Stimulated activated CD8-positive, alpha-beta memory T cell treated with anti-CD3 and anti-CD28 coated beads, Interleukin-12 subunit alpha, Interleukin-12 subunit beta, amount 100 ng/mL, for 4 hours (primary cell): ENCODE results near the gene ACLY.
"Not testable (repeated sequence)": the region's sequence is repeated elsewhere in the genome, so short reads cannot be mapped to it uniquely, and the experiment has no call there.

ENCODE experiments used
- DNase-seq: peaks from one replicate; pipeline ENCODE4 v3.0.0-alpha.2; 2020; ENCODE audit warnings: low read depth

ACLY gene

DNA sequence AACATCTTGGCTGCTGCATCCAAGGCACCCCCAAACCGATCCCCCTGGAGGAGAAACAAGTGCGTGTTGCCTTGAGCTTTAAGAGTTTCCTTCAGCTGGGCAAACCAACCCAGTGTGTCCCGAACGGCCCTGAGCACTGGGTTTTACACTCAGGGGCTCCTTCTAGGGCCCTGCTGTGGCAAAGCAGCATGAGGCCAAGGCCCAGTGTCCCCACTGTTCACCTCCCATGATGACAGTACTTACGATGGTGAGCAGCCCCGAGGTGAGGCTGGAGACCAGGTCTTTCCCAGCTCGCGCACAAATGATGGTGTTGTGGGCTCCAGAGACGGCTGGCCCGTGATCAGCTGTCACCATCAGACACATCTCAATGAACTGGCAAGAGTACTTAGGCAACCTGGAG, 47.0 kb downstream of the ACLY start:
- DNase-seq: no peak

DNA sequence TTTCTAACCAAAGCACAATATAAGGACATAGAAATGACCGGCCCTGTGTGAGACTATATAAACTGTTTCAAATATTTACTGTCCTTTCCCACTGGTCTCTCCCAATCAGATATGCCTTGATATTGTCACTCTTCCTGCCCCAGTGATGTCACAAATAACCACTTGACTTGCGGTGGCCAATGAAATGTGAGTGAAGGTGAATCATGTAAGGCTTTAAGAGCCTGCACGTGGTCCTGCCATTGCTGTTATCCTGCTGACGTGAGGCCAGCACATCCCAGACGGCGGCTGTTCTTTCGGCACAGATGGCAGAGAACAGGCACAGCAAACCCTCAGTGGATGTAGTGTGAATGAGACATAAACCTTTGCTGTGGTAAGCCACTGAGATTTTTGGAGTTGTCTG, 48.1 kb downstream of the ACLY start:
- DNase-seq: no peak

GRCh38 chr17:41870097-41870496, 48.7 kb downstream of the ACLY start:
- DNase-seq: no peak

DNA sequence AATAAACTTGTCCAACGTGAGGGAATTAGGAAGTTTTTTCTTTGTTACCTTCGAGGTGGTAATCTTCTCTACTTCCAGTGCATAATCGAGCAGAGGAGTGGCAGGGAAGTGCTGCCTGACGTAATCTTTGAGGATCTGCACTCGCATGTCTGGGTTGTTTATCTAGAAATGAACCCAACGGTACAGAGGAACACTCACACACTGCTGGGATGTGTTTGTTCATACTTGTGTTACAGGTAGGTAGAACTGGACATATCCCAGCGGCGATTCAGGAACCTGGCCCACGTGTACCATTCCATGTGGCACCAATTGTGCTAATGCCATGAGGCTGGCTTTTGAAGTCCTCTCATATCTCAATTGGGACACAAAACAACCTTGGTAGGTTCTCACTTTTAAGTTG, 49.3 kb downstream of the ACLY start:
- DNase-seq: no peak

DNA sequence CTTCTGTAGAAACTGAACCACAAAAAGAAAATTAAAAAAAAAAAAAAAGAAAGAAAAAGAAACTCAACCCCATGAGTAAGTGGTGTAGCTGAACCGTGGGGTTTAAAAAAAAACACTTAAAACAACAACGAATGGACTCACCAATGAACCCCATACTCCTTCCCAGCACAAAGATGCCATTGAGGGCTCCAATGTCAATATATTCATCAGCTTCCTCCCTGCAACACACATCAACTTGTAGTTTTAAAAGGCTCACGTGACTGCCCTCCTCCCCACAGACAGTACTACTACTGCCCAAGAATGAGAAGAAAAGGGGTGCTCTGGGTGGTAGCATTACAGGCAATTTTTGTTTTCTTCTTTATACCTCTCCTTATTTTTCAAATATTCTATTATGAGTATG, 50.2 kb downstream of the ACLY start:
- no peak for DNase-seq

- no peak for DNase-seq
These were observed 53.2 kb downstream of the ACLY start for GRCh38 chr17:41865596-41865893.

GRCh38 chr17:41864836-41865595, 53.7 kb downstream of the ACLY start, which contains the start of gene KLHL11:
TSS of gene KLHL11 (minus strand) at chr17:41865423. CDS start at chr17:41865370, 53 bp downstream.
- DNase-seq: peak; percentile 81

DNA sequence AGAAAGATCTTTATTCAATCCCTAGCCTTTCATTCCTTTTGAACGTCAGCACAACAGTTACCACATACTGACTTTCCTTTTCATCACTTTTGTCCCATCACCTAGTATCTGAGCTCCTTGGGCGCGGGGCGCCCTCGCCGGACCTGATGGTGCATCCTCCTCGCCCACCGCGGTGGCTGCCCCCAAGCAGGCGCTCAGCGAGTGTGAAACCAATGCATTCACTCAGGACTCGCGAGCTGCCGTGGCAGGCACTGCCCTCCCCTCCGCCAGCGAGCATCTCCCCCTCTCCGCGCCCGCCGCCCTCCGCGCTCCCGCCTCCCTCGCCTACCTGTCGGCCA, 54.3 kb downstream of the ACLY start:
- no peak for DNase-seq

- DNase-seq: peak; percentile 1
These were observed 55.5 kb downstream of the ACLY start for GRCh38 chr17:41863074-41863848.

- DNase-seq: no peak
These were observed 58.4 kb downstream of the ACLY start for GRCh38 chr17:41860254-41860931.

DNA sequence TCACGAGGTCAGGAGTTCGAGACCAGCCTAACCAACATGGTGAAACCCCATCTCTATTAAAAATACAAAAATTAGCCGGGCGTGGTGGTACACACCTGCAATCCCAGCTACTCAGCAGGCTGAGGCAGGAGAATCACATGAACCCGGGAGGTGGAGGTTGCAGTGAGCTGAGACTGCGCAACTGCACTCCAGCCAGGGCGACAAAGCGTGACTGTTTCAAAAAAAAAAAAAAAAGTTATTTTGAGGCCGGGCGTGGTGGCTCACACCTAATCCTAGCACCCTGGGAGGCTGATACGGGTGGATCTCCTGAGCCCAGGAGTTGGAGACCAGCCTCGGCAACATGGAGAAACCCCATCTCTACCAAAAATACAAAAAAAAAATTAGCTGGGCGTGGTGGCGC, 67.4 kb downstream of the ACLY start:
- not testable (repeated sequence) for DNase-seq

DNA sequence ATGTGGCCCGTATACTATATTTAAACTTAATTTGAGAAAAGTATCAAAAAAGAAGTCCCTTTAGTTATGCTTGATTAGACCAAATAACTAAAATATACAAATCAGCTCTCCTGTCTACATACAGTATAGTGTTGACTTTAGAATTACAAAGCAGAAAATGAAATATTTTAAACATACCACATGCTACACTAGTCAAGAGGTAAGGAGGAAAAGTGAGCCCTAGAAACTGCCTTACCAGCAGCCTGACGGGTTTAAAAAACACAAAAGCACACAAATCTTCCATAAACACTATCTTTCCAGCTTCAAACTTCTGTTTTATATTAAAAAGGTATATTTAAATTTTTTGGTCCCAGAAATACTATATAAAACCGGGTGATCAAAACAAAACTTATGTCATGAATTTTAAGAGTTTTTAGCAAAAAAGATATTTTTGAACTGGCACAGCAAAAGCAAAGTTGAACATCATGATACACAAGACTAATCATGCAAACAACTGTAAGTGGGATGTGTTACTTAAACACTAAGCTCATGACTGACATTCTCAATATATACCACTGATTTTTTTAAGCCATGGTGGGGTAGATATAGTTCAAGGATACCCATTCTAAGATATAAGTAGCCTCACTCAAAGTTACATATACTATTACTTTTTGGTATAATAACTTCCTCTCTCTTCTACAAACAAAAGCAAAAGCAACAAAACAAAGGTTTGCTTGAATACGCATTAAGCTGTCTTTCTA, 69.3 kb downstream of the ACLY start:
- no peak for DNase-seq

- no peak for DNase-seq
These were observed 70.0 kb downstream of the ACLY start for GRCh38 chr17:41848788-41849187.

GRCh38 chr17:41844971-41845370, 73.8 kb downstream of the ACLY start:
- no peak for DNase-seq

GRCh38 chr17:41840781-41841180, 78.0 kb downstream of the ACLY start:
- DNase-seq: not testable (repeated sequence)

- DNase-seq: not testable (repeated sequence)
These were observed 79.3 kb downstream of the ACLY start for GRCh38 chr17:41839448-41839847.

GRCh38 chr17:41837761-41838538, 80.8 kb downstream of the ACLY start, which contains the start of gene KLHL10:
TSS of gene KLHL10 (plus strand) at chr17:41837825. CDS start at chr17:41837933, 108 bp downstream.
- DNase-seq: no peak

- no peak for DNase-seq
These were observed 82.1 kb downstream of the ACLY start for GRCh38 chr17:41836550-41837196.

DNA sequence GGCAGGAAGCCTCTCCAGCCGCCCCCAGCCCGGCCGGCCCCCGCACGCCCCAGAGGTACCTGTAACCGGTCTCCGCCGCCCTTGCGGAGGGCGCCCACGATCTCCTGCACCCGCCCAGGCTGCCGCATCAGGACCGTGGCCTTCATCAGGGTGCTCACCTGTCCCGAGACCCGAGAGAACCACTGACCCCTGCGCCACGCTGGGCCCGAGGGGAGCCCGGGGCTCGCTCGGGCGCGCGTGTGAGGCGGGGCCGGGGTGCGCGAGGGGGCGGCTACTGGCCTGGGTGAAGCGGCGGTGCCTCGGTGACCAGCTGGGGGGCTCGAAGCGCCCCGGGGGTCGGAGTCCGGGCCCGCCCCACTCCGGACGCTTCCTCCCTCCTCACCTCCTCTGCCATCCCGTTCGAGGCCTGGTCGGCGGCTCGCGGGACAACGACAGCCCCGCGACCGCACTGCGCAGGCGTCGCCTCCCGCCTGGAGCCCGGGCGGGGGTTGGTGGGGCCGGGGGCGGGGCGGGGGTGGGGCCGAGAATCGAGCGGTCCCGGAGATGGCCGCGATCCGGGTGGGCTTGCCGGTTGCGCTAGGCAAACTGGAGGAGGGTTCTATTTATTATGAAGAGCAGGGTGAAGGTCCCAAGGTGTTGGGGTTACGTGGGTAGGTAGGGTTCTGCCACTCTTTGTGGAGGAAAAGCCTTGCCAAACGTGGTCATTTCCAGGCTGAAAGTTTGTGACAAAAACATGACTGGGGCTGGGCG, 82.8 kb downstream of the ACLY start, which contains the start of gene NT5C3B:
NT5C3B (minus strand) TSS at position 433 of the 750 bp plus-strand sequence; CDS start at position 394, 39 bp downstream.
- peak; percentile 42 for DNase-seq

DNA sequence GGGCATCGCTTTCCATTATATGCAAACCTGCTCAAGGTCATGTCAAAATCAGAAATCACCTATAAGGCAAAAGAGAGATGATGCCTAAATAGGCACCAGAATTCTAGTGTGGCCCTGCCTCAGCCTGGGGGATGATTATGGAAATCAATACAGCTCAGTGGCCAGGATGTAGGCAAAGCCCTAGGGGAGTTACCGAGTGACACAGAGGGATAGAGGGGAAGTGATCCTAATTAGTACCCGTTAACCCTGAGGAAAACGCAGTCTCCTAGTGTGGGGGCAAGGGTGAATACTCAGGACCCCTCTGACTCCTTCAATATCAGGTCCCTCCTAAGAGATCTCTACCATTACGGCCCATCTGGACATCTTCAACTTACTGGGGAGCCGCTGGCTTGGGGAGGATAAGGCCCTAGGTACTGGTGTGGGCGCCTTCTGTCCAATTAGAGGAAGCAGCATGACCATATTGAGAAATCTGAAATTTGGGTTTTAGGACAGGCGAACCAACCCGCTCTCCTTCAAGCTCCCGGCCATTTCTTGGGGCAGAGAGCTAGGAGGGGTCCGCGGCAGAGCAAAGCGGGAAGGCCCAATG, 83.4 kb downstream of the ACLY start:
- no peak for DNase-seq
